Occipital lobe (tissue), 2 donors: ENCODE data around the gene GNAQ. TPM values are rescaled to one million over a fixed set of nuclear protein-coding genes. Genes with fewer than 3 reads are reported as not detected.
"Not testable (repeated sequence)": the region's sequence is repeated elsewhere in the genome, so short reads cannot be mapped to it uniquely, and the experiment has no call there.

Experiments
- DNase-seq: peaks from one replicate; lab custom pipeline; 2025; lab: John Stamatoyannopoulos, UW
- total RNA-seq: library from RNA; depleted of rRNA; stranded (reverse); fragments of >200 nt; gene quantifications from one replicate; pipeline ENCODE4 v1.2.3, GENCODE V29; 2014

Gene GNAQ
- total RNA-seq, 1 donor from 2014 or later = 169 TPM

- no peak for DNase-seq
These were observed 326.0 kb downstream of the GNAQ start for GRCh38 chr9:77705636-77706035.

GRCh38 chr9:77702521-77703390, 328.9 kb downstream of the GNAQ start:
- not testable (repeated sequence) for DNase-seq

GRCh38 chr9:77697238-77697984, 334.2 kb downstream of the GNAQ start:
- no peak for DNase-seq

- not testable (repeated sequence) for DNase-seq
These were observed 340.9 kb downstream of the GNAQ start for GRCh38 chr9:77690723-77691122.

- DNase-seq = not testable (repeated sequence)
These were observed 341.5 kb downstream of the GNAQ start for GRCh38 chr9:77690119-77690518.

GRCh38 chr9:77687737-77688136, 343.9 kb downstream of the GNAQ start:
- DNase-seq = not testable (repeated sequence)

GRCh38 chr9:77680581-77680980, 351.0 kb downstream of the GNAQ start:
- no peak for DNase-seq

- DNase-seq = no peak
These were observed 351.8 kb downstream of the GNAQ start for GRCh38 chr9:77679661-77680368.

- no peak for DNase-seq
These were observed 352.5 kb downstream of the GNAQ start for GRCh38 chr9:77679088-77679487.

- DNase-seq = no peak
These were observed 353.6 kb downstream of the GNAQ start for GRCh38 chr9:77677957-77678535.

GRCh38 chr9:77677397-77677796, 354.2 kb downstream of the GNAQ start:
- no peak for DNase-seq

GRCh38 chr9:77673941-77674791, 357.4 kb downstream of the GNAQ start:
- DNase-seq = no peak

GRCh38 chr9:77672183-77672582, 359.4 kb downstream of the GNAQ start:
- DNase-seq = no peak

- no peak for DNase-seq
These were observed 364.5 kb downstream of the GNAQ start for GRCh38 chr9:77667151-77667550.

Other genes starting within 250 kb of the GNAQ start
- 62.1 TPM for gene CEP78, start 204.3 kb upstream of the GNAQ start, total RNA-seq